Measurements from ENCODE around the gene IGFL1. TPM values are rescaled to one million over a fixed set of nuclear protein-coding genes. Genes with fewer than 3 reads are reported as not detected.

The IGFL1 gene
- total RNA-seq, 1 donor from 2014 or later: not detected

GRCh38 chr19:46213806-46214205 lies 15.7 kb upstream of the IGFL1 start:
- Mint-ChIP-seq H3K4me3 (ENCODE audit: low read depth) (no peak overlapping the region), H3K4me1 (ENCODE audit: low read depth) (peaks cover 7% of the 10 kb centered on the region), H3K36me3 (ENCODE audit: insufficient read depth) (no peaks in the 10 kb centered on the region), H3K27ac (no peak overlapping the region), H3K27me3 (peaks cover 9% of the 10 kb centered on the region), H3K9me3 (ENCODE audit: low read depth) (no peaks in the 10 kb centered on the region)
- TF ChIP-seq CTCF (IDR thresholded peaks at IDR 0.05; ENCODE audit: unreplicated experiment): no peak
- no peak for DNase-seq (ENCODE audit: low spot score, unreplicated experiment)

GRCh38 chr19:46216612-46217011 lies 12.9 kb upstream of the IGFL1 start:
- H3K27ac Mint-ChIP-seq: no peak overlapping the region
- no peak for DNase-seq (ENCODE audit: low spot score, unreplicated experiment)
- H3K9me3 Mint-ChIP-seq (ENCODE audit: low read depth): no peaks in the 10 kb centered on the region
- H3K36me3 Mint-ChIP-seq (ENCODE audit: insufficient read depth): no peaks in the 10 kb centered on the region
- TF ChIP-seq CTCF (IDR thresholded peaks at IDR 0.05; ENCODE audit: unreplicated experiment): no peak
- peaks cover under 1% of the 10 kb centered on the region for H3K4me1 Mint-ChIP-seq (ENCODE audit: low read depth)
- H3K27me3 Mint-ChIP-seq: peaks cover 14% of the 10 kb centered on the region
- H3K4me3 Mint-ChIP-seq (ENCODE audit: low read depth): no peak overlapping the region

- peaks cover 17% of the 10 kb centered on the region for H3K27me3 Mint-ChIP-seq
- no peaks in the 10 kb centered on the region for H3K36me3 Mint-ChIP-seq (ENCODE audit: insufficient read depth)
- no peak overlapping the region for H3K27ac Mint-ChIP-seq
These were observed 12.1 kb upstream of the IGFL1 start for GRCh38 chr19:46217476-46217875.

GRCh38 chr19:46218160-46218559 lies 11.4 kb upstream of the IGFL1 start:
- no peaks in the 10 kb centered on the region for H3K4me1 Mint-ChIP-seq (ENCODE audit: low read depth)
- no peaks in the 10 kb centered on the region for H3K9me3 Mint-ChIP-seq (ENCODE audit: low read depth)
- peaks cover 14% of the 10 kb centered on the region for H3K27me3 Mint-ChIP-seq
- TF ChIP-seq CTCF (IDR thresholded peaks at IDR 0.05; ENCODE audit: unreplicated experiment): no peak
- DNase-seq (ENCODE audit: low spot score, unreplicated experiment): peak; percentile 62
- no peaks in the 10 kb centered on the region for H3K36me3 Mint-ChIP-seq (ENCODE audit: insufficient read depth)
- no peak overlapping the region for H3K4me3 Mint-ChIP-seq (ENCODE audit: low read depth)
- no peak overlapping the region for H3K27ac Mint-ChIP-seq

More at GRCh38 chr19:46217476-46217875, 12.1 kb upstream of the IGFL1 start:
- no peak for DNase-seq (ENCODE audit: low spot score, unreplicated experiment)
- H3K4me1 Mint-ChIP-seq (ENCODE audit: low read depth): no peaks in the 10 kb centered on the region
- no peak for TF ChIP-seq CTCF (IDR thresholded peaks at IDR 0.05; ENCODE audit: unreplicated experiment)
- no peak overlapping the region for H3K4me3 Mint-ChIP-seq (ENCODE audit: low read depth)
- no peaks in the 10 kb centered on the region for H3K9me3 Mint-ChIP-seq (ENCODE audit: low read depth)

- peaks cover 22% of the 10 kb centered on the region for H3K27me3 Mint-ChIP-seq
- no peaks in the 10 kb centered on the region for H3K4me1 Mint-ChIP-seq (ENCODE audit: low read depth)
- no peak overlapping the region for H3K4me3 Mint-ChIP-seq (ENCODE audit: low read depth)
- no peak overlapping the region for H3K27ac Mint-ChIP-seq
- no peak for TF ChIP-seq CTCF (IDR thresholded peaks at IDR 0.05; ENCODE audit: unreplicated experiment)
- no peak for DNase-seq (ENCODE audit: low spot score, unreplicated experiment)
- H3K36me3 Mint-ChIP-seq (ENCODE audit: insufficient read depth): no peaks in the 10 kb centered on the region
- no peaks in the 10 kb centered on the region for H3K9me3 Mint-ChIP-seq (ENCODE audit: low read depth)
These were observed 9.4 kb upstream of the IGFL1 start for GRCh38 chr19:46220038-46220615.

Data from progenitor cell of endocrine pancreas (in vitro differentiated cells).